ENCODE data around the gene IGSF21.
A peak's percentile ranks its signal among the peaks of the same experiment; 100 is the strongest.

IGSF21 gene

GRCh38 chr1:18233176-18233864 lies 125.7 kb downstream of the IGSF21 start:
- no peak for DNase-seq

- peak; percentile 31 to 41 for DNase-seq
These were observed 127.2 kb downstream of the IGSF21 start for GRCh38 chr1:18234790-18235242.

GRCh38 chr1:18237371-18237770 lies 129.8 kb downstream of the IGSF21 start:
- no peak for DNase-seq

GRCh38 chr1:18238190-18238589 lies 130.6 kb downstream of the IGSF21 start:
- no peak for DNase-seq

GRCh38 chr1:18239671-18240070 lies 132.1 kb downstream of the IGSF21 start:
- no peak for DNase-seq

GRCh38 chr1:18240906-18241305 lies 133.3 kb downstream of the IGSF21 start:
- DNase-seq, result no peak

- no peak for DNase-seq
These were observed 134.3 kb downstream of the IGSF21 start for GRCh38 chr1:18241891-18242290.

GRCh38 chr1:18243503-18244175 lies 136.0 kb downstream of the IGSF21 start:
- DNase-seq, result no peak

GRCh38 chr1:18244762-18245161 lies 137.2 kb downstream of the IGSF21 start:
- no peak for DNase-seq

- DNase-seq, result no peak
These were observed 138.0 kb downstream of the IGSF21 start for GRCh38 chr1:18245647-18246046.

- no peak for DNase-seq
These were observed 138.9 kb downstream of the IGSF21 start for GRCh38 chr1:18246543-18246942.

- no peak for DNase-seq
These were observed 139.6 kb downstream of the IGSF21 start for GRCh38 chr1:18247151-18247550.

- peak; percentile 15 to 46 for DNase-seq
These were observed 142.0 kb downstream of the IGSF21 start for GRCh38 chr1:18249631-18250030.

- no peak for DNase-seq
These were observed 145.5 kb downstream of the IGSF21 start for GRCh38 chr1:18253093-18253492.

- peak; percentile 17 to 73 for DNase-seq
These were observed 149.0 kb downstream of the IGSF21 start for GRCh38 chr1:18256282-18257235.

- DNase-seq, result no peak
These were observed 150.2 kb downstream of the IGSF21 start for GRCh38 chr1:18257778-18258177.

- no peak for DNase-seq
These were observed 154.3 kb downstream of the IGSF21 start for GRCh38 chr1:18261891-18262290.

- no peak for DNase-seq
These were observed 155.1 kb downstream of the IGSF21 start for GRCh38 chr1:18262726-18263125.

GRCh38 chr1:18263547-18264120 lies 156.0 kb downstream of the IGSF21 start:
- no peak for DNase-seq

- DNase-seq, result no peak
These were observed 156.9 kb downstream of the IGSF21 start for GRCh38 chr1:18264450-18265039.

- no peak for DNase-seq
These were observed 158.0 kb downstream of the IGSF21 start for GRCh38 chr1:18265641-18266040.

- DNase-seq, result no peak
These were observed 158.8 kb downstream of the IGSF21 start for GRCh38 chr1:18266391-18266790.

- DNase-seq, result no peak
These were observed 163.7 kb downstream of the IGSF21 start for GRCh38 chr1:18271336-18271735.
